GM21529 (cell line): ENCODE results near the gene RAB3C.

Experiments used
- ATAC-seq: cut with Tn5 transposase; IDR thresholded peaks from one replicate; pipeline ENCODE4 v1.9.1; 2021; ENCODE audit not compliant: unreplicated experiment

Gene RAB3C

DNA sequence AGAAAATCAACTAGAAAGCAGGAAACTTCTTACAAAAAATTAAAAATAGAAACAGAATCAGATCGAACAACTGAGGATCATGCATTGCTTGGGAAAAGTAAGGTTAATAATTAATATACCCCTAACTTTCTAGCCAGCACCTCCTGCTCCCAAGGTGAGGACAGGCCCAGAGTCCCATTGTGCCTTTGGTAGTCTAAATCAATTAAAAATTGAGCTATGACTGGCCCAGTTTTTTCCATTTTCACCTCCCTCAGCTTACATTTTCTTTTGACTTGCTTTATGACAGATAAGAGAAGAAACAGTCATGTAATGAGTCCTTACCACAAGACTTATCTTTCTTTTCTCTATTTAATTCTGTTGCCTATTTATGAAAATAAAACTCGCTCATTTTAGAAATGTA is 182.2 kb downstream of the RAB3C start:
- ATAC-seq = no peak

DNA sequence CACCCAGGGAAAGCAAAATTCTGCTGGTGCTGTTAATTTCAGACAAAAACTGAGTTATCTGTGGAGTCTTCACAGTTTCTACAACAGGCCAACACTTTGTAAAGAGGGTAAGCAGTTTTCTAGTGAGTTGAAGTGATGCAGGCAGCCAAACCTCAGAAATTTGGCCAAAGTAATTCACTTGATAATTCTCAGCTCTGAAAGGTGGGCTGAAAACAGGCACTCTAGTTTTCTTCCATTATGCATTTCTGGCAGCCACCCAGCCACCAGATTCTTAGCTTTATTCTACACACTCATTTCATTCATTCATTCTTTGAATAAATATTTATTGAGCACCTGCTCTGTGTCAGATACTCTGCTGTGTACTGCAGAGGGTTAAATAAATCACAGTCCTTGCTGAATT is 184.2 kb downstream of the RAB3C start:
- no peak for ATAC-seq

- no peak for ATAC-seq
Observed at GRCh38 chr5:58770136-58770535, 187.3 kb downstream of the RAB3C start.

DNA sequence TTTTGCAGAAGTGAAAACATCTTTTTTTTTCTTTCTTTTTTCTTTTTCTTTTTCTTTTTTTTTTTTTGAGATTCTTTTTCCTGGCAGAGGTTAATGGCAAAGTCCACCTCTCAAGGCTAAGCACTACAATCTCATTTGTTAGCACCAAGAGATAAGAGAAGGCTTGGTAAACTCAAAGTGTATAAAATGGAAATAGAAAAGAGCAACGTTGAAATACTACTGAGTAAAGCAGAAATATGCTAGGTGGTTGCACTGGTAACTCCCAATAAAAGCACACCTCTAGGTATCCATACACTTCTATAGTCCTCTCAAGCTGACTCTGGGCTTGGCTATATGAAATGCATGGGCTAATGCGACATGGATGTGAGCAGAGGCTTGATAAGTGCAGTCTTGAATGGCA is 188.9 kb downstream of the RAB3C start:
- no peak for ATAC-seq

DNA sequence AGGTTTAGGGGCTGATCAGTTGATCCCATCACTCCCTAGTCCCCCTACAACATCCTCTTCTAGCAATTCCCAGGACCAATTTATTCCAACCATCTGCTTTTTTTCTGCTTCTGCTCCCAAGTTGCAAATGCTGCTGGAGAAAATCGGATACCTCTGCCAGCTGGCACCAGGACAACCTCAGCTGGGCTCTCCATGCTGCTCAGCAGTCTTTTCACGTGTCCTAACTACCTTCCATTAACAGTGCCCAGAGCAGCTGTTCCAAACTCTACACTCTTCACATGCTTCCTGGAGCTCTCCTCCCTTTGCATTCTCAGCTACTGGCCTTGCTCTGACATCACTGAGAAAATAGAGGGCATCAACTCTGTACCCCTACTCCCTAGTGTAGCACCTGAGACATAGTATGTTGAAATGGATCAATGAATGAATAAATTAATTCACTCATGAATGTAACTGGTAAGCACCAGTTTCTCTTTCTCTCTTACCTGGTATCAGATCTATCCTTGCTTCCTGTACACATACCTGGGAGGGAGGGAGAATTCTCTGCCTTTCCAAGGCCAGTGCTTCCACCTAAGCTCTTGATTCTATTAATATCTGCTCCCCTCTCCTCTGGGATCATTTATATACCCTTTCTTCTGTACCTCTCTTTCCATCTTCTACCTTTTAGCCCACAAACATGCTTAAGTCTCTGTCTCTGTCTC is 191.0 kb downstream of the RAB3C start:
- no peak for ATAC-seq

DNA sequence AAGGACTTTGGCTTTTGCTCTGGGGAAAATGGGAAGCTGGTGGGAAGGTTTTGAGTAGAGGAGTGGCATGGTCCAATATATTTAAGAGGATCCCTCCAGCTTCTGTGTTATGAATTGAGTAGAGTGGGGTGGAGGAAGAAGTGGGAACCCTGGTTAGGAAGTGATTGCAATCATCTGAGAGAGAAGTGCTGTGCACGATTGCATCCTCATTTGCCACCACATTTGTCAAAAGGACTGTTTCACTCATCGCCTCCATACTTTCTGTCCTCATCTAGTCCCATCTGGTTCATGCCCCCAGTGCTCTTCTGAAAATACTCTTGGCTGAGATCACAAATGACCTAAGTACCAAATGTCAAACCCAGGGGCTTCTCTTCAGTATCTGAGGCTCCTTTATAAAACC is 192.1 kb downstream of the RAB3C start:
- no peak for ATAC-seq

- peak; percentile 88 for ATAC-seq
Observed at GRCh38 chr5:58775701-58776262, 192.9 kb downstream of the RAB3C start.

DNA sequence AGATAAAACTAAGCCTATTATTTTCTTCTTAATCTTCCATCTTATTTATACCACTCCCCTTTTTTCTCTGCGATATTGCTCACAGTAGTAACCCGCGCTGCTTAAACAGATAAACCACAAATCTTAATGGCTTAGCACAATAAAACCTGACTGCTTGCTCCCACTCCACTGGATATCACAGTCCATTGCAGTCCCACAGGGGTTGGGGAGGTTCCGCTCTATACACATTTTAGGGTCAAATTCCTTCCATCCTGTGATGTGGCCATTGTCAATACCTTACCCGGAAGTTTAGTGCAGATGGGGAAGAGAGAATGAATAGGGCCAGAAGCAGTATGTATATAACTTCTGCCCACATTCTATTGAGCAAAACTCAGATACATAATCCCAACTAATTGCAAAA is 193.7 kb downstream of the RAB3C start:
- ATAC-seq = no peak

DNA sequence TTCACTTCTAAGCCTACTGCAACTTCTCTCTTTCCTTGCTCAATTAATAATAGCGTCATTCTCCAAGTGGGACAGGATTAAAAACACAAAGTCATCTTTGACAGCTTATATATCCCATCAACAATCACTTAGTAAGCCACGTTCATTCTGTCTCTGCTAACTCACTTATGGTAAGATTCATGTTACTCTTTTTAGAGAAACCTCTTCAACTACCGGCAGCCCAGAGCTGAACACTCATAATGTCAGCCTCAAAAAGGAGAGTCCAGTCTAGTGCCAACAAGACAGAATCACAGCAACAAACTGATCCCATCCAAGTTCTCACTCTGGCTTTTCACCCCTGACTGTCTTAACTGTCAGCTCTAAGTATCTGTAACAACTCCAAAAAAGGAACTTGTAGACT is 196.0 kb downstream of the RAB3C start:
- no peak for ATAC-seq

GRCh38 chr5:58786035-58786434 is 203.2 kb downstream of the RAB3C start:
- ATAC-seq = peak; percentile 74

GRCh38 chr5:58786711-58787303 is 203.9 kb downstream of the RAB3C start:
- no peak for ATAC-seq

DNA sequence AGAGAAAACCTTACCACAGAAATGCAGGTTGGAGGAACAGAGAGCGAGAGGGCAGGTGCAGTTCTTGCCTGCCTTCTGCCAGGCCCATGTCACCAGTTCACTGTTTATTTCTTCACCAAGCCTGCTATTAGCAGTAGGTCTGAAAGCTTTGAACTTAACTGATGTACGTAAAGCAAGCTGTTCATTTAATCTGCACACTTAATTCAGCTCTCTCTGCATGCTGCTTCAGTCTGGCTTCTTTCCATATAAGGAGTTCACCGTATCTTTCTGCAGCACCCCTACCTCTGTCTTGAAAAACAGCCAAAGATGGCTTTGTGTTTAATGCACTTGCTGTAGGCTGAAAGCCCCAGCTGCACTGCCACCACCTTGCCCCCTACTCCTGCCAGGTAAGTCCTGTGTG is 205.1 kb downstream of the RAB3C start:
- no peak for ATAC-seq

DNA sequence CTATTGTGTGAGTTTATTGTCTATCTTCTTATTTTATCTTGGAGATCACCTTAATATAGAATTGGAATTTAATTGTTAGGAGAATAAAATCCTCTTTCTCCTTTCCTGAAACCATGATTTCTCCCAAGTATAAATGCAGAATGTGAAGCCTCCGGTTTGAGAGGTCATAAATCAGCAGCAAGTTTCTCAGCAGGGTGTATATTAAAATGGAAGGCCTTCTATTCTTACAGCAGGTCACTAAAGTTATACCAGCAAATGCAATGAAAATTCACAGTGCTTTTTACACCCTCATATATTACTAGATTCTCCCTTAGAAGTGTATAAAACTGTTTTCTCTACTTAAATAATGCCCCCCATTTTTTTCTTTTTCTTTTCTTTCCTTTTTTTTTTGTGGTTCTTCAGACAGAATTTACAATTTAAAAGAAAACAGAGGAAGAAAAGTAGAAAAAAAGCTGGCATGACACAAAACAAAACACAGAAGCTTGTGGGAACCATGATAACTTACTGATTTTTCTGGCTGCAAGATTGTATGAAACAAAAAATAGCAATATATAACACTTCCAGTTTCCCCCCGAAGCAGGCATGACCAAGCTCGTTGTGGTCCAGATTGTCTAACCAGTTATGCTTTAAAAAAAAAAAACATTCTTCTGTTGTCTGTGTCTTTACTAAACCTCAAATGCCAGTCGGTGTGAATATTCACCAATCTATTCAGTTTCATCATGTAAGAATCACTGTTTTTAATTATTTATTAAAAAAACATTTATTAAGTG is 211.2 kb downstream of the RAB3C start:
- ATAC-seq = no peak

DNA sequence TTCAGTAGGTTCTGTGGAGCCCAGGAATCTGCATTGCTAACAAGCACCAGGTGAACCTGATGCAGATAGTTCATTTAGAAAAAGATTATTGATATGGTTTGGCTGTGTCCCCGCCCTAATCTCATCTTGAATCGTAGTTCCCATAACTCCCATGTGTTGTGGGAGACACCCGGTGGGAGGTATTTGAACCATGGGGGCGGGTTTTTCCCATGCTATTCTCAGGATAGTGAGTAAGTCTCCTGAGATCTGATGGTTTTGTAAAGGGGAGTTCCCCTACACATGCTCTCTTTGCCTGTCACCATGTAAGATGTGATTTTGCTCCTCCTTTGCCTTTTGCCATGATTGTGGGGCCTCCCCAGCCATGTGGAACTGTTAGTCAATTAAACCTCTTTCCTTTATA is 212.0 kb downstream of the RAB3C start:
- ATAC-seq = peak; percentile 49

- peak; percentile 39 for ATAC-seq
Observed at GRCh38 chr5:58795327-58795726, 212.5 kb downstream of the RAB3C start.

DNA sequence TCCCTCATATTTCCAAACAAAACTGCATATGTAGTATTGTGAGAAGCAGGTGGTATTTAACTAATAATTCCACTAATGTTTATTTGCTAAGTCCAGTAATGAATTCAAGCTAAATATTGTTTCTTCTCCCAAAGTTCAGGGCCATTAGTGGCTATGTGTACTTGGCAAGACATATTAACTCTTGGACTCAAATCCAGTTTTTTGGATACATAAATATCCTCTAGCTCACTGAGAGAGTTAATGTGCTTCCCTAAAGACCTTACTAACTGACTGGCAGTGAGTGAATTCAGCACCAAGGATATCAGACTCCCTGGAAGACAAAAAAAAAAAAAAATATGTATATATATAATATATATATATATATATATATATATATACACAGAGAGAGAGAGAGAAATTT is 214.1 kb downstream of the RAB3C start:
- ATAC-seq = no peak

- no peak for ATAC-seq
Observed at GRCh38 chr5:58800356-58800755, 217.5 kb downstream of the RAB3C start.

GRCh38 chr5:58800861-58801540 is 218.1 kb downstream of the RAB3C start:
- ATAC-seq = no peak

DNA sequence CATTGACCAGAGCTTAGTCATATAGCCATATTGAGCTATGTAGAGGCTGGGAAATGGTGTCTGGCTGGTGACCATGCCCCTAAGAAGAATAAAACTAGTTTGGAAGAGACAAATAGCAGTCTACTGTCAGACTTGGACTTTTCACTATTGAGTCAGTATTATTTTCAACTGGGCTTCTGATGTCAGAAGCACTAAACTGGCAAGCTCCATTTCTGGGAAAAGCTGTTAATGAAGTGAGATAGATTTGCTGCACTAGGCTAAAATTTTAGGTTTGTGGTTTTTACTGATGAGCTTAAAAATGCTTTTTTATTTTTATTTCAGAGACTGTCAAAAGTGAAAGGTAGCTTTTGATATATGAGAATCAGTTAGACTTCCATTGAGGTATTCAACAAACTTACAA is 220.2 kb downstream of the RAB3C start:
- no peak for ATAC-seq

- ATAC-seq = no peak
Observed at GRCh38 chr5:58804291-58804690, 221.4 kb downstream of the RAB3C start.

- no peak for ATAC-seq
Observed at GRCh38 chr5:58810086-58810485, 227.2 kb downstream of the RAB3C start.
